ENCODE data around the gene CYP27B1. TPM values are rescaled to one million over a fixed set of nuclear protein-coding genes. Genes with fewer than 3 reads are reported as not detected.

CYP27B1 gene, protein sequence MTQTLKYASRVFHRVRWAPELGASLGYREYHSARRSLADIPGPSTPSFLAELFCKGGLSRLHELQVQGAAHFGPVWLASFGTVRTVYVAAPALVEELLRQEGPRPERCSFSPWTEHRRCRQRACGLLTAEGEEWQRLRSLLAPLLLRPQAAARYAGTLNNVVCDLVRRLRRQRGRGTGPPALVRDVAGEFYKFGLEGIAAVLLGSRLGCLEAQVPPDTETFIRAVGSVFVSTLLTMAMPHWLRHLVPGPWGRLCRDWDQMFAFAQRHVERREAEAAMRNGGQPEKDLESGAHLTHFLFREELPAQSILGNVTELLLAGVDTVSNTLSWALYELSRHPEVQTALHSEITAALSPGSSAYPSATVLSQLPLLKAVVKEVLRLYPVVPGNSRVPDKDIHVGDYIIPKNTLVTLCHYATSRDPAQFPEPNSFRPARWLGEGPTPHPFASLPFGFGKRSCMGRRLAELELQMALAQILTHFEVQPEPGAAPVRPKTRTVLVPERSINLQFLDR
- 0.15 and 0.65 TPM in 2 replicates for total RNA-seq

DNA sequence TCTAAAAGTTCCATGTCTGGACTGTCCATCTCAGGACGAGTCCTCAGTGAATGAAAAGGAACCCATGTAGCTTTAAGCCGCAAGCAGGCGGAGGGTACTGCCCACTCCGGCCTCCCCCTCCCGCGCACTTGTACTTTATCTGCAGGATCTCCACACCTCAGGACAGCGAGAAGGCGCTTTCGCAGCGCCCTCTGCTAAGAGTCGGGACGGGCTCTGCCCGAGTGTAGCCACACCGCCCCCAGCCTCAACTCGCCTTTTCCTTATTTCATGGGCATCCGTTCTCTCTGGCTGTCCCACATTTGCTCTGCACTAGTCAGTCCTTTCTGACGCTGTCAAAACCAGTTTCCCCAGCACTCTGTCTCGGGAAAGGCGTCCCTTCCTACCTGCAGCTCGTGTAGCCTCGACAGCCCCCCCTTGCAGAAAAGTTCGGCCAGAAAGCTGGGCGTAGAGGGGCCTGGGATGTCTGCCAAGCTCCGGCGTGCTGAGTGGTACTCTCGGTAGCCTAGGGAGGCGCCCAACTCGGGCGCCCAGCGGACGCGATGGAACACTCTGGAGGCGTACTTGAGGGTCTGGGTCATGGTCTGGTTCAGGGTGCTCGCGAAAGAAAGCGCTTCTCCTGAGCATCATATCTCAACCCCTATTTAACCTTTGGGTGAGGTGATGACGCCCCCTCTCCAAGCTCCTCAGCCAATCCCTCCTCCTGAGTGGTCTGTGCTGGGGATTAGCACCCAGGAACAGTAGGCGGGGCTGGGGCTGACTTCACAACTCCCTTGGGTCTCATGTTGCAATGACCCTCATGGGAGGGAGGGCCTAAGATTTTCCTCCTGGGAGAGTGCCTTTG is at the start of gene CYP27B1:
CYP27B1 (minus strand) TSS at position 615 of the 841 bp plus-strand sequence; CDS start at position 578, 37 bp downstream.

DNA sequence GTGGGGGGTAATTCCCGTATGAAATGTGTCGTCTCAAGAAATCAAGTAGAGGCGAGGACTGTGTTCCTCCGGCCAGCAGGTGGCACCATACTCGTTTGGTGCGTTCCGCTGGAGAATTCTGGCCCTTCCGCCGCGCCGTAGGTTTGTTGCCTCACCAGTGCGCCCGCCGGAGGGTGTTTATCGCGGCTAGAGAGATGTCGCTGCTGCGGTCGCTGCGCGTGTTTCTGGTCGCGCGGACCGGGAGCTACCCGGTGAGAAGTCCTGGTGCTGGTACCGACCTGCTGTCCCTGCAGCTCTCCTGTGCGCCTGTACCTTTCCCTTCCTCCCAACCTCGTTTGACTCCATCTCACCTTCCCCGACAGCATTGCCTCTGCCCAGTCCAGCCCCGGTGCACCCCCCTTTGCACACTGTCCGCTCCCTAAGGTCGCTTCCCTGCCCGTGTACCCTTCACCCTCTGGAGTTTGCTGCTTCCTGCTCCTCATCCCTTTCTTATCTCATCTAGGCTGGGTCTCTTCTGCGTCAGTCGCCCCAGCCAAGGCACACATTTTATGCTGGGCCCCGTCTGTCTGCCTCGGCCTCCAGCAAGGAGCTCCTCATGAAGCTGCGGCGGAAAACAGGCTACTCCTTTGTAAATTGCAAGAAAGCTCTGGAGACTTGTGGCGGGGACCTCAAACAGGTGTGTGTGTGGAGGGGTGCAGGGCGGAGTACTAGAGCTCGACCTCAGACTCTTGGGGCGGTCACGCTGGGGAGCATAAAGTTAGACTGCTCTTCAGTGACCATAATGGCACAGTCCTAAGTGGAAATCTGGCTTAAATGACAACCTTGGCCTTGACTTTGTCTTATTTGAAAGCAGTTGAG is 16.0 kb upstream of the CYP27B1 start, which contains the start of gene TSFM:
TSFM (plus strand) TSS at position 180 of the 858 bp plus-strand sequence; CDS start at position 195, 15 bp downstream.

DNA sequence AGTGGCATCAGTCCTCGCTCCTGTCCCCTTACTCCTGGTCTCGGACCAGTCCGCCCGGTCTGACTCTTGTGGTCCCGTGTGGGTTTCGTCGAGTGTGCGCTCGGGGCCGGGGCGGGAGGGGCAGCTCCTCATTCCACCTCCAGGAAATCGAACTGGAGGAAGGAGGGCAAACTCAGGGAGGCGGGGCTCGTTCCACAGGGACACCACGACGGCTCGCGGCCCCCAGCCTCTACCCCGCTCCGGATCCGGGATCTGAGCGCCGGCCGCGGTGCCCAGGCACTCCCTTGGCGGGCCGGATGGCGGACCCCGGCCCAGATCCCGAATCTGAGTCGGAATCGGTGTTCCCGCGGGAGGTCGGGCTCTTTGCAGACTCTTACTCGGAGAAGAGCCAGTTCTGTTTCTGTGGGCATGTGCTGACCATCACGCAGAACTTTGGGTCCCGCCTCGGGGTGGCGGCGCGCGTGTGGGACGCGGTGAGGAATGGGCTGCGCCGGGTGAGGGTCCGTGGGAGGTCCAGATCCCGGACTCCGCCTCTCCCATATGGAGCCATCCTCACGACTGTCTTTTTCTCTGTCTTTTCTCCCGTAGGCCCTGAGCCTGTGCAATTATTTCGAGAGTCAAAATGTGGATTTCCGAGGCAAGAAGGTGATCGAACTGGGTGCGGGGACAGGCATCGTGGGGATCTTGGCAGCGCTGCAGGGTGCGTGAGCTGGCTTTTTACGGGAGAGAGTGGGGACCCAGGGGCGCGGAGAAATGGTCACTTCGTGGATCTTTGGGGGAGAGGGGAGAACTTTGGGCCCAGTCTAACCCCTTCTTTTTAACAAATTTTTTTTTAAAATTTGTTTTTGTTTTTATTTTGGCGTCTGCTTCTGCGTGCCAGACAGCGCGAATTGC is 5.8 kb upstream of the CYP27B1 start, which contains the start of gene EEF1AKMT3:
EEF1AKMT3 (plus strand) TSS at position 186 of the 894 bp plus-strand sequence; CDS start at position 297, 111 bp downstream.

DNA sequence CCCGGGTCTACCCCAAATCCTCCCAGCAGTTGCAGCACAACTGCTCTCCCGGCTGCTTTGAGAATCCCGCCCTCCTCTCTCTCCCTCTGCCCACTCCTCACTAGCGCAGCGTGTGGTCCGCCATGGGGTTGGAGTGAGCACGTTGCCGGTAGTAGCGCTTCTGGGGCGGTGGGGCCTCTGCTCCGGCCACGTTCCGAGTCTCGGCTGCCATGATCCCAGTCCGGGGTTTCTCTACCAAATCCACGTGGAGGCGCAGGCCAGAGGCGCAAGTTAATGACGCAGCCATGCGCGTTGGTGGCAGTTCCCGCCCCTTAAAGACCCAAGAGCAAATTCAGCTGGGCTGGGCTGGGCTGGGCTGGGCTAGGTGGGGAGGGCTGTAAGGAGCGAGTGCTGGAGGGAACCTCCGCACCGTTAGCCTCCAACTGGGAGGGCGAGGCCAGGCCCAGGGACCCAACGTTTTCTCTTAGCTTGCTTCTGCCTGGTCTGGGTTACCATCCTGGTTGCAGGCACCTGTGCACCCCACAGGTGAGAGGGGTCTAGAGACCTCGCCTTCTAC is 5.1 kb upstream of the CYP27B1 start, which contains the start of gene METTL1:
METTL1 (minus strand) TSS at position 233 of the 556 bp plus-strand sequence; CDS start at position 211, 22 bp downstream.

DNA sequence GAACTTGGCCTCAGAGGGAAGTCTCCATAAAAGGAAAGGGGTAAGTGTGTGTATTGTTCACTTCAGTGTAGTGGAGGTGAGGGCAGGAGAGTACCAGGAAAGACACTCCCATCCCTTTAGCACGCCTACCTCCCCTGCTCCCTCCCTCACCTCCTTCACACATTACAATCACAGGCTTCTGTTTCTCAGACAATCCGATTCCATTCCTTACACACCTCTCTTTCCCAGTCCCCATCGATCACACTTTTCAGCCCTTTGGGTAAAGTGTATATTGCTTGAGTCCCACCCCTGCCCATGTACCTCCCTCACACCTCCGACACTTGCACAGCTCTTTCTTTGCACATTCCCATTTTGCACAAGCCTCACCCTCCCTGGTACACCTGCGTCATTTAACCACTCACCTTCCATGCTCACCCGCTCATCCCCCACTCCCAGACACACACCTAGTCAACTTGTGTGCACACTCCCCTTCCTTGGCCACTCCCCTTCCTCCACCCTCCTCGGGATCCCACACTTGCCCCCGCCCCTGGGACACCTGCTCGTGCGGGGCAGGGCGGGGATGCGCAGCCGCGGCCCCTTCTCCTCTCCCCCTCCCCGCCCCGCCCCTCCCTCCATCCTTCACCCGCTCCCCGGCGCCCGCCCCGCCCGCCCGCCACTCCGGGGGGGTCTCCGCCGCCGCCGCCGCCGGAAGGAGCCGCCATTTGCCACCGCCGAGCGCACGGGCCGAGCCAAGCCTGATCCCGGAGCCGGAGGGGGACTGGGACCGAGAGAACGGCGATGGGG is 12.3 kb downstream of the CYP27B1 start, which contains the start of gene MARCHF9:
MARCHF9 (plus strand) TSS at position 693 of the 783 bp plus-strand sequence. CDS start 426 bp downstream, outside the sequence.

DNA sequence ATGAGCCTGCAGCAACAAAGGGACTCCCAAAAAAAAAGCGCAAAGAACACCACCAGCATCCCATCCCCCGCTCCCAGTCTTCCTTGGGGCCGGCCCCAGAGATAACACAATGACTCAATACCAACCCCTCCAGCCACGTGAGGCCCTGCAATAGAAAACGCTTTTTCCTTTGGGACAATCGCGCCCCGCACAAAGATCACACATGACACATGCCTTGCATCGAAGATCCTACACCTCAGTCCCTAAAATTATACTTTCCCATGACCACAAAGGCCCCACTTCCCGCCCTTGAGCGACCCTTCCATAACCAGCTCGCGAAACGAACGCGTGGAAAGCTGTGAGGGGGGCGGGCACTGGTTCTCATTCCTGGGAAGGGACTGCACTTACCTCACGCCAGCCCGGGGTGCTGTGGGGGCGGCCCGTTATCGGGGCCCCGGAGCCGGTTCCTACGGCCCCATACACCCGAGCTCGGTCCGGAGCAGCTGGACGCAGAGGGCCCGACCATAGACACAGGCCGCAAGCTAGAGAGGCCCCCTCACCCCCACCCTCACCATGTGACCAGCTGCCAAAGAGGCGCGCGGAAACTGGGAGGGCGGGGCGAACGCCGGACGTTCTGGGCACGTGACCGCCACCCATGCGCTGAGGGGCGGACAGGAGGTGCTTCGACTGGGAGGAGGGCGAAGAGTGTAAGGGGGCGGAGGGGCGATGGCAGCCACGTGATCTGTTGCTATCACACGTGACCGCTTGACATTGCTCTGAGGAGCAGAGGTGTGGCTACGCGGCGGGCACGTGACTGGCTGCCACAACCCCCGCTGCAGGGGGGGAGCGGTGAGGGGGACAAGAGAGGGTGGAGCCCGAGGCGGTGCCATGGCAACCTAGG is 14.8 kb downstream of the CYP27B1 start, which contains the start of gene CDK4:
CDK4 (minus strand) TSS at position 523 of the 880 bp plus-strand sequence. CDS start 593 bp downstream, outside the sequence.

DNA sequence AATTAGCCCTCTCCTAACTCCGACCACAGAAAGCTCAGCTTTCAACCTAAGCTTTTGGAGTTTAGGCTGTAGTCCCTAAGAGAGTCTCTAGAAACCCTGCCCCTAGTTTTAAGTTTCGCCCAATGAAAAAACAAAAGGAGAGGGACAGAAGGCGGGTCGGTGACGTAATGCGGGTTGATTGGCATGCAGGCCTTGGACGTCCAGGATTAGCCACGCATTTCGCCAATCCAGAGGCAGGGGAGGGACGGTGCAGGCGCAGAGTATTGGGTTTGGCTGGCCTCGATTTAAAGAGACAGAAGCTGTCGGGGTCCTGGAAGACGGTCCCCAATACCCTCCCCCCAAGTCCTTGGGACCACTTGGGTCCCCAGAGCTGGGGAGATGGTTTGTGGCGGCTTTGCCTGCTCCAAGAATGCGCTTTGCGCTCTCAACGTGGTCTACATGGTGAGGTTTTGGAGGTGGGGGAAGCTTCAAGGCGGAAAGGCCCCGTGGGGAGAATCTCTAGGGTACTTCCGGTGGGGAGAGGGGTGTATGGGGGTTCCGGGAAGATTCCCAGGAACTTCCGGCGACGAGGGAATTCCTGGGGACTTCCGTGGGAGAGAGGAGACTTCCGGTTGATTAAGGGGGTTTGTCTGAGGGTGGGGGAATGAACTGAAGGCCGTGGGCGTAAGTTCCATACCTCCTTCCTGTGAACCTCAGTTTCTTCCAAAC is 21.9 kb downstream of the CYP27B1 start, which contains the start of gene TSPAN31:
TSPAN31 (plus strand) TSS at position 263 of the 708 bp plus-strand sequence; CDS start at position 379, 116 bp downstream.

DNA sequence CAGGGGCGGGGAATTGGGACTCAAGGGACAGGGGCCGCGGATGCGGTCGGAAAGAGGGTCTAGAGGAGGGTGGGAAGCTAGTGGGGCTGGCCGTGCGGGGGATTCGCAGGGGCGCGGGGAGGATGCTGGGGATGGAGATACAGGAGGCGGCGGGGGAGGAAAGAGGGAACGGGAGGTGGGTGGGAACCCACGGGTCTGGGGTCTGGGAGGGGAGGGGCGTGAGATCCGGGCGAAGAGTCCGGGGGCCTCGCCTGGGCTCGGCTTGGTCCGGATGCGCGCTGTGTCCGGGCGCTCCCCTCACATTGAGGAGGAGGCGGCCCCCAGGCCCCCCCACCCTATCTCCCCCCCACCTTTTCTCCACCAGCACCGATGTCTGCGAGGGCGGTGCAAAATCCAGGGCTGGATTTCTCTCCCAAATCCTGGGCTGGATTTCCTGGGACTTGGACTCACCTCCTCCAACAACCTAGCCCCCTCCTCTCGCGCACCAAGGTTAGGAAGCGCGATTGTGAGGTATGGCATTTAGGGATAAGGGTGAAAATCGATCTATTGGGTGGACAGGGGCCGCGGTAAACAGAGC is 28.1 kb downstream of the CYP27B1 start, which contains the start of gene AGAP2:
AGAP2 (minus strand) TSS at position 82 of the 577 bp plus-strand sequence. CDS start 496 bp downstream, outside the sequence.

Other genes starting within 250 kb of the CYP27B1 start
- 7.5 and 11.2 TPM in 2 replicates for gene DDIT3, start 246.6 kb downstream of the CYP27B1 start, total RNA-seq
- gene MBD6, start 244.3 kb downstream of the CYP27B1 start, total RNA-seq: 2.3 and 3.6 TPM in 2 replicates
- 79.2 and 91.9 TPM in 2 replicates for gene DCTN2, start 219.9 kb downstream of the CYP27B1 start, total RNA-seq
- gene KIF5A, start 217.0 kb downstream of the CYP27B1 start, total RNA-seq: under 0.01 TPM in 1 of 2 replicates, not detected in the other
- gene PIP4K2C, start 175.9 kb downstream of the CYP27B1 start, total RNA-seq: 5.5 and 17.3 TPM in 2 replicates
- gene DTX3, start 162.3 kb downstream of the CYP27B1 start, total RNA-seq: 8.1 and 9.3 TPM in 2 replicates
- 3.8 and 8.1 TPM in 2 replicates for gene ARHGEF25, start 155.6 kb downstream of the CYP27B1 start, total RNA-seq
- gene B4GALNT1, start 133.9 kb downstream of the CYP27B1 start, total RNA-seq: 0.65 TPM in 1 of 2 replicates, not detected in the other
- gene OS9, start 72.9 kb downstream of the CYP27B1 start, total RNA-seq: 222 and 327 TPM in 2 replicates
- gene AGAP2, start 28.3 kb downstream of the CYP27B1 start, total RNA-seq: under 0.01 and 0.15 TPM in 2 replicates
- 56.2 and 118 TPM in 2 replicates for gene TSPAN31, start 22.0 kb downstream of the CYP27B1 start, total RNA-seq
- gene CDK4, start 14.8 kb downstream of the CYP27B1 start, total RNA-seq: 166 and 201 TPM in 2 replicates
- gene MARCHF9, start 12.0 kb downstream of the CYP27B1 start, total RNA-seq: 1.4 and 2.6 TPM in 2 replicates
- 4.5 and 5.0 TPM in 2 replicates for gene METTL1, start 5.0 kb upstream of the CYP27B1 start, total RNA-seq
- gene EEF1AKMT3, start 5.5 kb upstream of the CYP27B1 start, total RNA-seq: 2.3 and 3.9 TPM in 2 replicates
- 20.8 and 30.7 TPM in 2 replicates for gene TSFM, start 15.7 kb upstream of the CYP27B1 start, total RNA-seq
- gene AVIL, start 51.7 kb upstream of the CYP27B1 start, total RNA-seq: 0.65 and 2.3 TPM in 2 replicates
- 40.3 and 54.1 TPM in 2 replicates for gene CTDSP2, start 79.7 kb upstream of the CYP27B1 start, total RNA-seq
- gene ATP23, start 174.5 kb upstream of the CYP27B1 start, total RNA-seq: 8.1 and 13.0 TPM in 2 replicates